Naive thymus-derived CD4-positive, alpha-beta T cell (primary cell): ENCODE measurements around the gene ANKMY2. TPM values are rescaled to one million over a fixed set of nuclear protein-coding genes. Genes with fewer than 3 reads are reported as not detected.

Experiments used
- ATAC-seq: fragments of 150-1000 bp; cut with Tn5 transposase; 2 replicates; pipeline ENCODE4 v1.10.0; 2021; ENCODE audit warnings: mild to moderate bottlenecking, moderate library complexity
- CTCF ChIA-PET: fragments of 350-600 bp; sonication (Branson Sonifier 250); formaldehyde crosslinking; loops from one replicate; lab custom pipeline; 2021; ENCODE audit warnings: antibody characterized with exemption; lab: Charles Lee
- POLR2A ChIA-PET: fragments of 350-600 bp; sonication (Branson Sonifier 250); formaldehyde crosslinking; loops from one replicate; lab custom pipeline; 2021; ENCODE audit warnings: antibody characterized with exemption, inconsistent platforms; lab: Charles Lee
- DNase-seq, 9 donors: peaks; one replicate each; pipeline versions ENCODE4 v3.0.0 to v3.0.0-alpha.2; 2020 to 2022; ENCODE audit warnings: mixed read lengths in 1 of 9
- H3K27ac ChIP-seq: one replicate; pipeline ENCODE4 v1.7.0; 2013; ENCODE audit warnings: mild to moderate bottlenecking, low read depth, low read length, moderate library complexity
- H3K27me3 ChIP-seq, 2 donors: one replicate each; pipeline ENCODE4 v1.7.0; 2013; ENCODE audit warnings: low read length in 2 of 2, mild to moderate bottlenecking in 2 of 2, moderate library complexity in 2 of 2; ENCODE audit not compliant: control insufficient read depth in 2 of 2, insufficient read depth in 2 of 2
- H3K36me3 ChIP-seq, 3 experiments: 1 replicate in 2 of 3; 2 replicates in 1 of 3; pipeline ENCODE4 v1.7.0; 2013; ENCODE audit warnings: low read length in 3 of 3, mild to moderate bottlenecking in 3 of 3, moderate library complexity in 1 of 3; ENCODE audit not compliant: insufficient read depth in 3 of 3, control insufficient read depth in 2 of 3
- H3K4me1 ChIP-seq, 2 donors: one replicate each; pipeline ENCODE4 v1.7.0; 2013; ENCODE audit warnings: low read length in 2 of 2, mild to moderate bottlenecking in 2 of 2, moderate library complexity in 1 of 2; ENCODE audit not compliant: control insufficient read depth in 2 of 2, insufficient read depth in 2 of 2
- H3K4me3 ChIP-seq: 2 replicates; pipeline ENCODE4 v1.7.0; 2013; ENCODE audit warnings: mild to moderate bottlenecking, low read length
- H3K9me3 ChIP-seq, 3 experiments: 1 replicate in 2 of 3; 2 replicates in 1 of 3; pipeline ENCODE4 v1.7.0; 2013; ENCODE audit warnings: low read length in 3 of 3; ENCODE audit not compliant: control insufficient read depth in 2 of 3
- H3K27ac Mint-ChIP-seq, 9 donors: one replicate each; pipeline ENCODE4 v1.8.0; 2020 to 2022; ENCODE audit warnings: mixed read lengths in 9 of 9, mild to moderate bottlenecking in 8 of 9, moderate library complexity in 5 of 9, inconsistent platforms in 2 of 9
- H3K27me3 Mint-ChIP-seq, 5 donors: one replicate each; pipeline ENCODE4 v1.8.0; 2021 to 2022; ENCODE audit warnings: mixed read lengths in 5 of 5, mild to moderate bottlenecking in 1 of 5
- H3K36me3 Mint-ChIP-seq, 5 donors: one replicate each; pipeline ENCODE4 v1.8.0; 2020 to 2022; ENCODE audit warnings: mixed read lengths in 5 of 5, mild to moderate bottlenecking in 3 of 5, inconsistent platforms in 1 of 5
- H3K4me1 Mint-ChIP-seq, 7 donors: one replicate each; pipeline ENCODE4 v1.8.0; 2020 to 2022; ENCODE audit warnings: mixed read lengths in 7 of 7, mild to moderate bottlenecking in 3 of 7, inconsistent platforms in 1 of 7
- H3K4me3 Mint-ChIP-seq, 10 donors: one replicate each; pipeline ENCODE4 v1.8.0; 2020 to 2022; ENCODE audit warnings: mild to moderate bottlenecking in 10 of 10, mixed read lengths in 10 of 10, moderate library complexity in 6 of 10, inconsistent platforms in 2 of 10
- H3K9me3 Mint-ChIP-seq, 11 donors: one replicate each; pipeline ENCODE4 v1.8.0; 2020 to 2022; ENCODE audit warnings: mixed read lengths in 11 of 11, mild to moderate bottlenecking in 4 of 11, inconsistent platforms in 1 of 11, moderate library complexity in 1 of 11
- intact Hi-C, 2 donors: fragments of 100-400 bp; cut with micrococcal nuclease; formaldehyde crosslinking; loops; one replicate each; pipeline ENCODE4 v1.15.1; 2023
- polyA plus RNA-seq, 2 donors: library from polyadenylated mRNA; unstranded; fragments of 300-500 nt; fragmentation: Illumina TruSeq; gene quantifications; one replicate each; pipeline ENCODE4 v1.2.3, GENCODE V29; 2021
- total RNA-seq, 6 experiments: library from RNA in 5 of 6; stranded (reverse) in 5 of 6; gene quantifications; 1 replicate in 5 of 6; 2 replicates in 1 of 6; pipeline ENCODE4 v1.2.3 and lab custom pipeline; 2021 to 2026

ANKMY2 gene
- total and polyA plus RNA-seq, 7 experiments from 2014 or later, result 6.3 to 16.4 (median 11.8) TPM

DNA sequence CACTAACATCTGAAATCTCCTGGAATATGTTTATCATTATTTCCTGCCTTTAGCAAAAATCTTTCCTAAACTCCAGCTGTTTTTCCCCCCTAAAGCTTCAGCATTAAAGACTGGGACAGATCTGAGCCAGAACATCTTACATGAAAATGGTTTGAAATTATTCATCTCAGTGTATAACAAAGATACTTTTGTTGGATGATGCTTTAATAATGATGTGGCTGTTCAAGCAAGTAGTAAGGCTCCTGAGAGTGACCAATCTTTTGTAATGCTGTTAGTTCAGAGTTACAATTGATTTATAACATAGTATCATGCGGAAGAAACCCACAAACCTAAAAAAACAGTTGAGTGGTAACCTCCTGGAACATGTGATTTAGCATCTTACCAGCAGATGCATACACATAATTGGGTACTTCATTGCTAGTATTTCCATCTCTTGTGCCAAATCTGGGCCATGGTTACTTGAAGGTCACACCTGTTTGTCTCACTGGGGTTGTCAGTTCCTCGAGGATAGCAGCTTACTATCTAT is 1.9 kb upstream of the ANKMY2 start:
- no peak overlapping the region for H3K27ac ChIP-seq
- no peaks in the 10 kb centered on the region for H3K9me3 Mint-ChIP-seq
- no peak for ATAC-seq

GRCh38 chr7:16646472-16647072 is 1.0 kb upstream of the ANKMY2 start:
- H3K4me1 Mint-ChIP-seq, result peaks cover 50 to 85% (median 72%) of the 10 kb centered on the region in 7 donors
- intact Hi-C loops, result loop anchor here (1.0 to 10.0 kb wide), 5 partner anchors 9 to 652 kb away; partner anchors contain the start of gene AHR (in 2 of the 2)
- H3K4me1 ChIP-seq, result peaks cover 20 to 30% of the 10 kb centered on the region in 2 donors
- H3K36me3 Mint-ChIP-seq, result peaks cover 0 to 10% (median 0%) of the 10 kb centered on the region in 5 donors
- H3K4me3 ChIP-seq, result peak overlapping the region; percentile 87
- no peak for DNase-seq
- H3K4me3 Mint-ChIP-seq, result peak overlapping the region; percentile 89 to 100 (median 97)
- POLR2A ChIA-PET, result interaction anchor here (0.5 to 2.6 kb wide), 8 partner anchors 10 to 279 kb away, joined by 3 to 19 read pairs (median 4); no protein-coding TSS in a partner anchor
- peak overlapping the region; percentile 76 for H3K27ac ChIP-seq
- CTCF ChIA-PET, result no interaction called here
- H3K9me3 ChIP-seq, result no peaks in the 10 kb centered on the region
- ATAC-seq, result no peak
- H3K36me3 ChIP-seq, result no peaks in the 10 kb centered on the region
- H3K9me3 Mint-ChIP-seq, result no peaks in the 10 kb centered on the region
- H3K27me3 Mint-ChIP-seq, result no peaks in the 10 kb centered on the region
- H3K27ac Mint-ChIP-seq, result peak overlapping the region; percentile 68 to 98 (median 90)
- no peaks in the 10 kb centered on the region for H3K27me3 ChIP-seq

More for the DNA sequence above, 1.9 kb upstream of the ANKMY2 start:
- ChIA-PET CTCF (no interaction called here), POLR2A (interaction anchor here (0.7 to 2.5 kb wide), 2 partner anchors 9 to 39 kb away, joined by 3 to 13 read pairs; no protein-coding TSS in a partner anchor)
- H3K27me3 ChIP-seq, result no peaks in the 10 kb centered on the region
- H3K27me3 Mint-ChIP-seq, result no peaks in the 10 kb centered on the region
- peaks cover 21 to 34% of the 10 kb centered on the region in 2 donors for H3K4me1 ChIP-seq
- peaks cover 55 to 84% (median 74%) of the 10 kb centered on the region in 7 donors for H3K4me1 Mint-ChIP-seq
- no peaks in the 10 kb centered on the region for H3K36me3 ChIP-seq
- no peak for DNase-seq
- H3K36me3 Mint-ChIP-seq, result peaks cover 0 to 10% (median 0%) of the 10 kb centered on the region in 5 donors
- H3K4me3 Mint-ChIP-seq, result peak overlapping the region; percentile 71 to 100 (median 96)
- intact Hi-C loops, result loop anchor here in 1 of 2 donors (2.0 to 10.0 kb wide), 2 partner anchors 37 to 497 kb away; no protein-coding TSS in a partner anchor
- peak overlapping the region in 6 of 9 donors; percentile 43 to 95 (median 86) for H3K27ac Mint-ChIP-seq
- H3K9me3 ChIP-seq, result no peaks in the 10 kb centered on the region
- H3K4me3 ChIP-seq, result peak overlapping the region; percentile 87

- Mint-ChIP-seq H3K4me1 (peaks cover 41 to 74% (median 56%) of the 10 kb centered on the region in 7 donors), H3K4me3 (peak overlapping the region; percentile 89 to 100 (median 97)), H3K9me3 (no peaks in the 10 kb centered on the region), H3K27ac (peak overlapping the region; percentile 91 to 99 (median 97)), H3K36me3 (peaks cover 0 to 12% (median 0%) of the 10 kb centered on the region in 5 donors), H3K27me3 (no peaks in the 10 kb centered on the region)
- H3K27ac ChIP-seq, result peak overlapping the region; percentile 76
- POLR2A ChIA-PET, result interaction anchor here (0.7 to 2.6 kb wide), 8 partner anchors 9 to 225 kb away, joined by 3 to 19 read pairs (median 4); no protein-coding TSS in a partner anchor
- CTCF ChIA-PET, result interaction anchor here (1.0 kb wide), 1 partner anchor 224 kb away, joined by 5 read pairs; no protein-coding TSS in a partner anchor
- peaks cover 14 to 25% of the 10 kb centered on the region in 2 donors for H3K4me1 ChIP-seq
- H3K27me3 ChIP-seq, result no peaks in the 10 kb centered on the region
- peak overlapping the region; percentile 87 for H3K4me3 ChIP-seq
- H3K9me3 ChIP-seq, result no peaks in the 10 kb centered on the region
- intact Hi-C loops, result loop anchor here (1.0 to 10.0 kb wide), 10 partner anchors 24 to 1296 kb away; partner anchors contain the start of genes SNX13 (in 2 of the 2) and TSPAN13 (in 1 of the 2)
- no peaks in the 10 kb centered on the region for H3K36me3 ChIP-seq
- DNase-seq (peak; percentile 20 to 66 (median 47)), ATAC-seq (peak; percentile 0)
Measured at GRCh38 chr7:16644636-16645592, 640 bp downstream of the ANKMY2 start.

- H3K27ac Mint-ChIP-seq, result peak overlapping the region; percentile 51 to 97 (median 89)
- no peak for ATAC-seq
- Histone ChIP-seq H3K27me3 (no peaks in the 10 kb centered on the region), H3K9me3 (no peaks in the 10 kb centered on the region), H3K4me1 (peaks cover 14 to 25% of the 10 kb centered on the region in 2 donors), H3K36me3 (no peaks in the 10 kb centered on the region), H3K27ac (peak overlapping the region; percentile 76), H3K4me3 (peak overlapping the region; percentile 87)
- no peaks in the 10 kb centered on the region for H3K27me3 Mint-ChIP-seq
- ChIA-PET POLR2A (interaction anchor here (2.6 kb wide), 1 partner anchor 224 kb away, joined by 19 read pairs; no protein-coding TSS in a partner anchor), CTCF (no interaction called here)
- peaks cover 0 to 12% (median 0%) of the 10 kb centered on the region in 5 donors for H3K36me3 Mint-ChIP-seq
- intact Hi-C loops, result loop anchor here (2.0 to 10.0 kb wide), 6 partner anchors 23 to 1297 kb away; partner anchors contain the start of genes SNX13 (in 1 of the 2) and TSPAN13 (in 1 of the 2)
- H3K4me1 Mint-ChIP-seq, result peaks cover 39 to 66% (median 49%) of the 10 kb centered on the region in 7 donors
- H3K4me3 Mint-ChIP-seq, result peak overlapping the region; percentile 89 to 100 (median 97)
- H3K9me3 Mint-ChIP-seq, result no peaks in the 10 kb centered on the region
- no peak for DNase-seq
Measured at GRCh38 chr7:16644157-16644556, 1.4 kb downstream of the ANKMY2 start.

- H3K4me3 ChIP-seq, result no peak overlapping the region
- H3K36me3 ChIP-seq, result no peaks in the 10 kb centered on the region
- no peak for DNase-seq
- no peaks in the 10 kb centered on the region for H3K27me3 ChIP-seq
- Mint-ChIP-seq H3K9me3 (peaks cover 0 to 2% (median 0%) of the 10 kb centered on the region in 11 donors), H3K27me3 (no peaks in the 10 kb centered on the region), H3K27ac (no peak overlapping the region), H3K36me3 (peaks cover 0 to 15% (median 12%) of the 10 kb centered on the region in 5 donors), H3K4me3 (no peak overlapping the region), H3K4me1 (peaks cover 4 to 36% (median 10%) of the 10 kb centered on the region in 7 donors)
- no peak for ATAC-seq
- no peaks in the 10 kb centered on the region for H3K9me3 ChIP-seq
- no peak overlapping the region for H3K27ac ChIP-seq
- ChIA-PET CTCF (no interaction called here), POLR2A (no interaction called here)
- intact Hi-C loops, result no loop called here
- H3K4me1 ChIP-seq, result no peaks in the 10 kb centered on the region
Measured at GRCh38 chr7:16638282-16639280, 7.0 kb downstream of the ANKMY2 start.
